Right renal cortex interstitium (tissue), 3 donors: ENCODE measurements around the gene SNX5. TPM values are rescaled to one million over a fixed set of nuclear protein-coding genes. Genes with fewer than 3 reads are reported as not detected.

Experiments used
- DNase-seq, 3 donors: peaks; one replicate each; pipeline ENCODE4 v3.0.0-alpha.2; 2013; ENCODE audit warnings: low read depth in 3 of 3, low spot score in 2 of 3
- polyA plus RNA-seq, 3 donors: library from polyadenylated mRNA; unstranded; fragments of 120-200 nt; gene quantifications; one replicate each; pipeline ENCODE4 v1.2.1, GENCODE V29; 2013; ENCODE audit not compliant: insufficient read length in 3 of 3

Gene SNX5
- 100 to 1,000 TPM; 214 to 232 (median 222) TPM for polyA plus RNA-seq

GRCh38 chr20:17968366-17969277 lies at the start of gene SNX5, which contains the start of gene MGME1:
Gene SNX5 (minus strand): TSS chr20:17968794. CDS start chr20:17968425, 369 bp downstream.
Gene MGME1 (plus strand): TSS chr20:17969018. CDS start chr20:17969860, 842 bp downstream.
- DNase-seq = peak; percentile 98 to 100 (median 98)

- no peak for DNase-seq
These were observed 49.5 kb upstream of the SNX5 start for GRCh38 chr20:18018100-18018499.

DNA sequence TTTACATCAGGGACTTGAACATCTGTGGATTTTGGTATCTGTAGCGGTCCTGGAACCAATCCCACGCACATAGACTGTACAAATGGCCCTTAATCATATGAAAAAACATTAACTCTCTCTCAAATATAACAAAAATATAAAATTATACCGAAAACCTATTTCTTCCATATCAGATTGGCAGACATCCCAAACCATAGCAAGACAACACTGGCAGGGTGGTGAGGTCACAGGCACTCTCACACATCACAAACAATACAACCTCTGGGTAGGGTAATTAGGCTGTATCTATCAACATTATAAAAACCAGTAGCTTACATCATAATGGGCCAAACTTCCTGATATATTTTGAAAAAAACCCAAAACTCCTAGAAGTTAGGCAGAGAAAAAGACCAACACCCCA lies 48.2 kb upstream of the SNX5 start:
- no peak for DNase-seq

DNA sequence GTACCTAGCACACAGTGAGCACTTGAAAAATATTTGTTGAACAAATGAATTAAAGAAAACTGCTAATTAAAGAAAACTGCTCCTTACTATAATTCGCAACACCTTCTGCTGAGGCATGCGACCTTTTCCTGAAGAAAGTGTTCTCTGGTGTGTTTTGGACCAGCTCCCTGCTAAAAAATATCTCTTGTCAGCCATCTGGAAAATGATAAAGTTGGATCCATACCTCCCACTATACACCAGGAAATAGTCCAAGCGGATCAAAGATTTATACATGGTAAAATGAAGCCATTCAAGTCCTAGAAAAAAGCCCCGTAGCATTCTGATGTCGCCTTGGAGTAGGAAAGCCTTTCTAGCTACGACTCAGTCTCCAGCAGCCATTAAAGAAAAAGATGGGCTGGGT lies 45.8 kb upstream of the SNX5 start:
- DNase-seq = no peak

DNA sequence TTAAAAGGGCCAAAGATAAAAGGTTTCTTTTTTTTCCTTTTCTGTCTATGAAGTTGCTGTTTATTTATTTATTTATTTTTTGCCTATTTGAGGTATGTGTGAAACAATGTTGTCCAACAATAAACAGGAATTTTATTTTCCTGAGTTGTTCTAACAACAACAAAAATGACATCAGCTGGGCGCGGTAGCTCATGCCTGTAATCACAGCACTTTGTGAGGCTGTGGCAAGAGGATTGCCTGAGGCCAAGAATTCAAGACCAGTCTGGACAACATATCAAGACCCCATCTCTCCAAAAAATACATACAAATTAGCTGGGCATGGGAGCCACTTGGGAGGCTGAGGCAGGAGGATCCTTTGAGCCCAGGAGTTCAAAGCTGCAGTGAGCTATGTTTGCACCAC lies 44.3 kb upstream of the SNX5 start:
- DNase-seq = no peak

- DNase-seq = no peak
These were observed 43.5 kb upstream of the SNX5 start for GRCh38 chr20:18011951-18012645.

GRCh38 chr20:18011482-18011881 lies 42.9 kb upstream of the SNX5 start:
- no peak for DNase-seq

GRCh38 chr20:18009116-18009515 lies 40.5 kb upstream of the SNX5 start:
- DNase-seq = no peak

GRCh38 chr20:18007534-18008292 lies 39.1 kb upstream of the SNX5 start:
- no peak for DNase-seq

- no peak for DNase-seq
These were observed 38.1 kb upstream of the SNX5 start for GRCh38 chr20:18006684-18007083.

DNA sequence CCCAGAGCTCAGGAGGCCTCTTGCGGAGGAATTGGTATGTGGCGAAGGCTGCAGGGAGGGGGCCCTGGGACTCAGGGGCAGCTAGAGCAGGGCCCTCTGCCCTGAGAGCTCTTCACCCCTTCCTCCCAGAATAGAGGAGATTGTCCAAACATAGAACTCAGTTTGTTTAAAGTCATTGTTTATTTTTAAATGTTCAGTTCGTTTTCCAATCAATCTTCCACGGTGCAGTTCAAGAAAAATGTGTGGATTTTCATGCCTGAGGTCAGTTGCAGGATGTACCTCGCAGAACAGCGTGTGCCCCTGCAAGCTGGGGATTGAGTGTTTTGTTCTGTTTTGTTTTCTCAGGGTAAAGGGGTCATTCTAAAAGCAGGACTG lies 37.4 kb upstream of the SNX5 start:
- no peak for DNase-seq

- no peak for DNase-seq
These were observed 36.8 kb upstream of the SNX5 start for GRCh38 chr20:18005170-18005989.

DNA sequence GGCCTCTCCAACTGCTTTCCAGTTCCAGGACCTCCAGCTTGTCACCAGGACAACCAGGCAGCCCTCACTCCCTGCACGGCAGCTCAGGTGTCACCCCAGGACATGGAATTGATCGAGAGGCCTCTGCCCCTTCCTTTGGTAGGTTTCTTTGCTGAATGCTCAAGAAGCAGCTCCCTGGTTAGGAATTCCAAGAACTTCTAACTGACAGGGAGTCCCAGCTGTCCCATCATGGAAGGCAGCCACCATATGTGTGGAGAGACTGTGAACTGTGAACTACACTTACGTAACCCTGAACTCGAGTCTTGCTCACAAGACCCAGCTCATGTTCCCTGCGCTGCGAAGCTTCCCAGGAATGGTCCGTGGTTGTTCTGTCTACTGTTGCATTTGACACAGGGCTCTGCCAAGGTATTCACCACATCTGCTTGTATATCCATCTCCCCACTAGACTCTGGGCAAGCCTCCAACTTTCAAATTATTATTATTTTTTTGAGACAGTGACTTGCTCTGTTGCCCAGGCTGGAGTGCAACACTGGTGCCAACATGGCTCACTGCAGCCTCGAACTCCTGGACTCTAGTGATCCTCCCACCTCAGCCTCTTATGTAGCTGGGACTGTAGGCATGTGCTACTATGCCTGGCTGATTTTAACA lies 35.9 kb upstream of the SNX5 start:
- no peak for DNase-seq

DNA sequence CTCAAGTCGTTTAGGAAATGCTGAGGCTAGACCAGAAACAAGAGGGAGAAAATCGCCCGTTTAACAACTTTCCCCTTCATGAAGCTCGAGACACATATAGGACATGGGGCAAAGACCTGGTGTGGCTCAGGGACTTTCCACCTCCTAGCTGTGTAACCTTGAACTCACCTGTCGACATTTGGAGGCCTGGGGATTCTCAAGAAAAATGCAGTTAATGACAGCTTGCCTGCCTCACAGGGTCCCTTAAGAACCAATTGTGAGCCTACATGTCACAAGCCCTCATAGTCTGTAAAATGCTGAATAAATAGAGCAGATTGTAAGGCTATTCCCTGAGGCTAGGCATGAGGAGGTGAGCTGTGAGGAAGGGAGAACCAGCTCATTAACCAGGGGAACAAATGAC lies 35.3 kb upstream of the SNX5 start:
- no peak for DNase-seq

- DNase-seq = no peak
These were observed 32.7 kb upstream of the SNX5 start for GRCh38 chr20:18001131-18001921.

DNA sequence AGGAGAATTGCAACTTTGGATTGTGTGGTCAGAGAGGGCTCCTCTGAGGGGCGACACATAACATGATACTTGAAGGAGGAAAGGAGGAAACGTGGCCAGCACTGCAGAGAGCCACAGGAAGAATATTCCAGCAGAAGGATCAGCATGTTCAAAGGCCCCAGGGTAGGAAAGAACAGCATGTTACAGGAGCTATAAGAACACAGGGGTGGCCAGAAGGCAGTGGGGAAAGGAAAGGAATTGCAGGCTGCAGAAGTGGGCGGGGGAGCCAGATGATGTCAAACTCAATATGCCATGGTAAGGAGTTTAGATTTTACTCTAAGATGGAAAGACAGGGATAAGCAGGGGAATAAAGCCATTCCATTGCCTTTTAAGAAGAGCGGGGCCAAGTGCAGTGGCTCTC lies 31.0 kb upstream of the SNX5 start:
- no peak for DNase-seq

DNA sequence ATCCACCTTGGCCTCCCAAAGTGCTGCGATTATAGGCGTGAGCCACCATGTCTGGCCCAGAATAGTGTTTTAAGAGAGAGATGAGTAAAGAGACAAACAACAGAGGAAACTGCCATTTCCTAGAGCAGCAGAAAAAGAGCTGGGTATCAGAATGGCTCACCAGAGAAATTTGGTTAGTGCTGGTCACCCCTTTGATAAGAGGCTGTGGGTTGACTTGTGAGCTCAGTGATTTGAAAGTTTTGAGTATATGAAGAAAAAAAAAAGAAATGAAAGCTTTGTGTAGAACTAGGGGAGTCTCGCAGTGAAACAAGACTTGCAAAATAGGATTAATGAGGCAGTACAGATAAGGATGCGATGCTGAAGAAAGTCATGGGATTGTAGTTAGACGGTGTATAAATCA lies 29.9 kb upstream of the SNX5 start:
- no peak for DNase-seq

DNA sequence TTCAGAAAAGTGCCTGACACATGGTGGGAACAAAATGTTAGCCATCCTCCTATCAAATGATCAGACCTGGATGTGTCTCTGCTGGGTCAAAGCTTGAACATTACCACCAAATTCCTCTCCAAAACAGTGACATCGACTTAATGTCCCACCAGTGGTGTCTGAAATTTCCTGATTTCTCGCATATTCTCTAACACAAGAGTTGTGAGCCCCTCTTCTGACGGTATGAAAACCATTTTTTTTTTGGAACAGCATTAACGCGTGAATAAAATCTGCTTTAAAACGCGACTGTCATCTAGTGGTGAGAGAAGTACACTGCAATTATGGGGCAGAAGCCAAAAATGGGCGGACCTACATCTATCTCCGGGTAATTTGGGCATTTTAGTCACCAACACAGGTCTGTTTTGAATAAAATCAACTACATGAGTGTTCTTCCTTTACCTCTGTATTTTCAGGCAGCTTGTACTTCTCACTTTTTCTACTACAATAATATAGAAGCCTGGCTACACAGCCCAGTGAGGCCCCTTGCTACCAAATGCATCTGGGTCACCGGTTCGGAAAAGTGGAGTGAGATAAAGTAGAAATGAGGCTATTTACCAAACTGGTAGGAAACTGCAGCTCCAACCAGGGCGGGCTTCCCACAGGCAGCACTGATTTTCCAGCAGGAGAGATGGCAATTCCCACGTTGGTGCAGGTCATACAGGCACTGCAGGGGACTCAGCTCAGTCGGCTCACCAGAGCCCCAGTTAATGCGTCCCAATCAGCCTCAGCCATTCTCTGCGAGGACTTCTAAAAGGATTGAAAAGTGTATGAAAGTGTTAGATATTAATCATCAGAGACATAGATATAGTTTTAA lies 27.6 kb upstream of the SNX5 start:
- DNase-seq = peak in 1 of 3 donors; percentile 57
